ENCODE data around the gene TFCP2L1.

- TF ChIP-seq E2F4 (CRISPR knock-in tag; IDR thresholded peaks at IDR 0.05; ENCODE audit: borderline replicate concordance, low read depth): no peak
- TF ChIP-seq IRF2 (CRISPR knock-in tag; IDR thresholded peaks at IDR 0.05; ENCODE audit: borderline replicate concordance, low read depth): no peak
- TF ChIP-seq CTCF (IDR thresholded peaks at IDR 0.05): no peak
- no peak for TF ChIP-seq USF2 (CRISPR knock-in tag; IDR thresholded peaks at IDR 0.05)
- TF ChIP-seq HMGXB4 (CRISPR knock-in tag; IDR thresholded peaks at IDR 0.05): no peak
- TF ChIP-seq, protein P1, sequence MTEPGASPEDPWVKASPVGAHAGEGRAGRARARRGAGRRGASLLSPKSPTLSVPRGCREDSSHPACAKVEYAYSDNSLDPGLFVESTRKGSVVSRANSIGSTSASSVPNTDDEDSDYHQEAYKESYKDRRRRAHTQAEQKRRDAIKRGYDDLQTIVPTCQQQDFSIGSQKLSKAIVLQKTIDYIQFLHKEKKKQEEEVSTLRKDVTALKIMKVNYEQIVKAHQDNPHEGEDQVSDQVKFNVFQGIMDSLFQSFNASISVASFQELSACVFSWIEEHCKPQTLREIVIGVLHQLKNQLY (CRISPR knock-in tag; IDR thresholded peaks at IDR 0.05): no peak
- no peak for TF ChIP-seq E2F1 (CRISPR knock-in tag; IDR thresholded peaks at IDR 0.05)
- no peak for TF ChIP-seq CBFB (CRISPR knock-in tag; IDR thresholded peaks at IDR 0.05; ENCODE audit: low read depth)
- no peak for TF ChIP-seq STAT6 (CRISPR knock-in tag; conservative IDR thresholded peaks at IDR 0.05; ENCODE audit: low read depth)
- no peak for TF ChIP-seq FOXK1 (CRISPR knock-in tag; IDR thresholded peaks at IDR 0.05)
- TF ChIP-seq RELA (CRISPR knock-in tag; IDR thresholded peaks at IDR 0.05; ENCODE audit: borderline replicate concordance): no peak
These were observed 51.4 kb downstream of the TFCP2L1 start for GRCh38 chr2:121233486-121234110.
